NB4 (cell line): ENCODE data around the gene EPHA5.

ENCODE experiments used
- CTCF ChIP-seq: IDR thresholded peaks from one replicate; pipeline ENCODE4 v1.5.1; 2012; ENCODE audit warnings: low read depth, low read length
- POLR2A ChIP-seq: IDR thresholded peaks from 2 replicates; pipeline ENCODE4 v1.6.1; 2011; ENCODE audit warnings: mild to moderate bottlenecking; ENCODE audit not compliant: insufficient read length; ENCODE audit errors: extremely low read depth

DNA sequence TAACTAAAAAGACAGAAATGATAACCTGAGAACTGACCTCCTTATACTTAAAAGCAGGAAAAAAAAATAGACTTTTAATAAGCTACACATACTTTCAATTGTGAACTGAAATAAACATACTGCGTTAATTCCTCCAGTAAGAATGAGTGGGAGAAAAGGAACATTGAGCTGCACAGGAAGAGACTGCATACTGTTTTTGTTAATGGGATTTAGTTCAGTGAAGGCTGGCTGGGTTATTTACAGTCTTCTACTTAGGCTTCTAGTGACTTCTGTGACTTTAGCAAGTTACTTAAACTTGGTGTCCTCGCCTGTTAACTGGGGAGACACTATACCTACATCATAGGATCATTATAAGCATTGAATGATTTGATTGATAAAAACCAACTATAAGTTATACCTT, 213.3 kb downstream of the EPHA5 start:
- TF ChIP-seq CTCF = no peak
- no peak for TF ChIP-seq POLR2A
